A673 (cell line): Measurements from ENCODE around the gene CBLC.

Source experiments
- CTCF ChIP-seq: fragments of 300-800, 200-600 bp; sonication (generic); conservative IDR thresholded peaks from 2 replicates; pipeline ENCODE4 v1.5.1; 2017; ENCODE audit warnings: low read depth, mild to moderate bottlenecking, antibody characterized with exemption, low read length, moderate library complexity, mixed read lengths
- EZH2 ChIP-seq: fragments of 200-600 bp; sonication (generic); IDR thresholded peaks from 2 replicates; pipeline ENCODE4 v1.6.1; 2017; ENCODE audit warnings: borderline replicate concordance, low read depth, mild to moderate bottlenecking, mixed read lengths, antibody characterized with exemption, low read length; ENCODE audit not compliant: poor library complexity, severe bottlenecking

- no peak for TF ChIP-seq CTCF
- TF ChIP-seq EZH2 = no peak
These were observed 40.2 kb downstream of the CBLC start for GRCh38 chr19:44817725-44818465.
